ENCODE data around the gene BZW1. TPM values are rescaled to one million over a fixed set of nuclear protein-coding genes. Genes with fewer than 3 reads are reported as not detected.

The BZW1 gene
- total RNA-seq, 2 experiments from 2014 or later: 497 to 509 TPM

GRCh38 chr2:200818732-200819131, 7.0 kb downstream of the BZW1 start:
- ChIA-PET CTCF (interaction anchor here (1.4 kb wide), 1 partner anchor 23 kb away, joined by 3 read pairs; no protein-coding TSS in a partner anchor), POLR2A (interaction anchor here (0.7 to 1.2 kb wide), 2 partner anchors 10 to 39 kb away, joined by 3 read pairs; no protein-coding TSS in a partner anchor)

- ChIA-PET CTCF (no interaction called here), POLR2A (no interaction called here)
Observed at GRCh38 chr2:200820573-200821234, 9.0 kb downstream of the BZW1 start.

- CTCF ChIA-PET: no interaction called here
- POLR2A ChIA-PET: no interaction called here
Observed at GRCh38 chr2:200821686-200822245, 10.1 kb downstream of the BZW1 start.

GRCh38 chr2:200828104-200828503, 16.4 kb downstream of the BZW1 start:
- POLR2A ChIA-PET: interaction anchor here (1.1 to 1.3 kb wide), 2 partner anchors 14 to 21 kb away, joined by 3 read pairs; no protein-coding TSS in a partner anchor
- CTCF ChIA-PET: no interaction called here

- ChIA-PET CTCF (no interaction called here), POLR2A (interaction anchor here (0.8 to 1.3 kb wide), 2 partner anchors 10 to 15 kb away, joined by 3 read pairs; no protein-coding TSS in a partner anchor)
Observed at GRCh38 chr2:200828572-200829257, 17.0 kb downstream of the BZW1 start.

- ChIA-PET POLR2A (interaction anchor here (0.8 kb wide), 1 partner anchor 10 kb away, joined by 3 read pairs; no protein-coding TSS in a partner anchor), CTCF (no interaction called here)
Observed at GRCh38 chr2:200829258-200829655, 17.5 kb downstream of the BZW1 start.

- ChIA-PET POLR2A (no interaction called here), CTCF (interaction anchor here (0.6 kb wide), 1 partner anchor 14 kb away, joined by 3 read pairs; no protein-coding TSS in a partner anchor)
Observed at GRCh38 chr2:200834701-200835100, 23.0 kb downstream of the BZW1 start.

- ChIA-PET CTCF (no interaction called here), POLR2A (no interaction called here)
Observed at GRCh38 chr2:200839513-200839912, 27.8 kb downstream of the BZW1 start.

GRCh38 chr2:200843993-200844948, 32.6 kb downstream of the BZW1 start:
- CTCF ChIA-PET: interaction anchor here (0.7 to 0.9 kb wide), 2 partner anchors 11 to 20 kb away, joined by 3 read pairs; no protein-coding TSS in a partner anchor
- POLR2A ChIA-PET: interaction anchor here (0.5 kb wide), 1 partner anchor 18 kb away, joined by 7 read pairs; no protein-coding TSS in a partner anchor

- ChIA-PET CTCF (no interaction called here), POLR2A (interaction anchor here (0.5 kb wide), 1 partner anchor 19 kb away, joined by 7 read pairs; no protein-coding TSS in a partner anchor)
Observed at GRCh38 chr2:200845194-200845593, 33.5 kb downstream of the BZW1 start.

- ChIA-PET CTCF (no interaction called here), POLR2A (no interaction called here)
Observed at GRCh38 chr2:200845669-200846325, 34.1 kb downstream of the BZW1 start.

- ChIA-PET POLR2A (no interaction called here), CTCF (no interaction called here)
Observed at GRCh38 chr2:200847269-200847668, 35.6 kb downstream of the BZW1 start.

GRCh38 chr2:200847939-200848338, 36.2 kb downstream of the BZW1 start:
- CTCF ChIA-PET: no interaction called here

GRCh38 chr2:200850512-200851256, 39.0 kb downstream of the BZW1 start:
- CTCF ChIA-PET: interaction anchor here (1.3 kb wide), 1 partner anchor 272 kb away, joined by 6 read pairs; no protein-coding TSS in a partner anchor
- POLR2A ChIA-PET: interaction anchor here (0.9 kb wide), 1 partner anchor 223 kb away, joined by 5 read pairs; no protein-coding TSS in a partner anchor

More at GRCh38 chr2:200847939-200848338, 36.2 kb downstream of the BZW1 start:
- POLR2A ChIA-PET: no interaction called here

- CTCF ChIA-PET: no interaction called here
- POLR2A ChIA-PET: no interaction called here
Observed at GRCh38 chr2:200851398-200852248, 39.9 kb downstream of the BZW1 start.

- CTCF ChIA-PET: no interaction called here
- POLR2A ChIA-PET: interaction anchor here (0.7 kb wide), 1 partner anchor 37 kb away, joined by 3 read pairs; the partner anchor contains the start of gene NIF3L1
Observed at GRCh38 chr2:200852605-200853004, 40.9 kb downstream of the BZW1 start.

- CTCF ChIA-PET: no interaction called here
- POLR2A ChIA-PET: no interaction called here
Observed at GRCh38 chr2:200856806-200857205, 45.1 kb downstream of the BZW1 start.

All from activated CD8-positive, alpha-beta memory T cell treated with anti-CD3 and anti-CD28 coated beads for 36 hours (primary cell).